ENCODE results near the gene ESPN. TPM values are rescaled to one million over a fixed set of nuclear protein-coding genes. Genes with fewer than 3 reads are reported as not detected.

ESPN gene
- total RNA-seq, 1 experiment from 2014 or later: 8.5 TPM

GRCh38 chr1:6489383-6489765 is 64.8 kb downstream of the ESPN start:
- Histone ChIP-seq H3K4me1 (ENCODE audit: control insufficient read depth, insufficient read depth, low read length) (peaks cover 27% of the 10 kb centered on the region), H3K4me3 (ENCODE audit: low read depth in 2 of 2, low read length in 2 of 2) (peak overlapping the region; percentile 85 to 98; a peak in 3 of 4 replicates), H3K36me3 (ENCODE audit: control insufficient read depth, insufficient read depth, low read length) (no peaks in the 10 kb centered on the region; the same call in 1 of the 2 replicates), H3K27ac (ENCODE audit: low read length) (no peak overlapping the region), H3K27me3 (ENCODE audit: control insufficient read depth, insufficient read depth, low read length) (no peaks in the 10 kb centered on the region), H3K9me3 (ENCODE audit: control insufficient read depth, insufficient read depth, low read depth, low read length) (no peaks in the 10 kb centered on the region)
- CTCF ChIA-PET: interaction anchor here (0.5 to 1.8 kb wide), 3 partner anchors 8 to 11 kb away, joined by 3 to 8 read pairs (median 5); no protein-coding TSS in a partner anchor
- ATAC-seq (no peak), DNase-seq (ENCODE audit: low read depth, low spot score) (no peak)
- TF ChIP-seq SIN3A (IDR thresholded peaks at IDR 0.05; ENCODE audit: borderline replicate concordance, insufficient read depth, low read depth, low read length) (no peak), CTCF (IDR thresholded peaks at IDR 0.05) (no peak), POLR2AphosphoS5 (IDR thresholded peaks at IDR 0.05; ENCODE audit: low read depth, low read length) (no peak), TCF7L2 (IDR thresholded peaks at IDR 0.05; ENCODE audit: low read depth, low read length) (no peak), REST (IDR thresholded peaks at IDR 0.05; ENCODE audit: insufficient read depth in 1 of 2, low read depth in 2 of 2, low read length in 1 of 2) (no peak)
- BruUV-seq (replicated peaks): no TSS peak
- POLR2A ChIA-PET: no interaction called here
- in situ Hi-C loops (cut with HindIII; ENCODE audit: low pct_unique_long_range_greater_than_20kb, low sequenced_read_pairs): no loop called here
- intact Hi-C loops (cut with micrococcal nuclease; ENCODE audit: unreplicated experiment): no loop called here

DNA sequence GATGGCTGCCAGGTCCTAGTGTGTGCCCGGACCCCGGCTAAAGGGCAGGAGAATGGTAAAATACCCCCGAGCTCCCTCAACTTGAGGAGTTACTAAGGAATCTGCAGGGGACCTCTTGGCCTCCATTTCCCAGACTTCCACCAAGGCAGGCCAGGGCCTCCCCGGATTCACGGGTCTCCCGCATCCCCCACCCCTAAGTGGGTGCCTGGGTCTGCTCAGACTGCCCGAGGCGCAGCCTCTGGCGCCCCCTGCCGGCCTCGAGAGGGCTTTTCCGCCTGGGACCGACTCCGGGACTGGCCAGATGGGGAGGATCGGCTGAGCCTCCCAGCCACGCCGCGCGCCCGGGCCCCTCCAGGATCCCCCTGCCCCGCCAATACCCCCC is 65.2 kb downstream of the ESPN start:
- H3K4me1 ChIP-seq (ENCODE audit: control insufficient read depth, insufficient read depth, low read length): peaks cover 27% of the 10 kb centered on the region

More for the DNA sequence above, 65.2 kb downstream of the ESPN start:
- intact Hi-C loops (cut with micrococcal nuclease; ENCODE audit: unreplicated experiment) (no loop called here), in situ Hi-C loops (cut with HindIII; ENCODE audit: low pct_unique_long_range_greater_than_20kb, low sequenced_read_pairs) (no loop called here)
- ChIA-PET POLR2A (no interaction called here), CTCF (interaction anchor here (0.5 to 1.8 kb wide), 3 partner anchors 8 to 11 kb away, joined by 3 to 8 read pairs (median 5); no protein-coding TSS in a partner anchor)
- Histone ChIP-seq H3K9me3 (ENCODE audit: control insufficient read depth, insufficient read depth, low read depth, low read length) (no peaks in the 10 kb centered on the region), H3K27ac (ENCODE audit: low read length) (peak overlapping the region; percentile 78), H3K27me3 (ENCODE audit: control insufficient read depth, insufficient read depth, low read length) (no peaks in the 10 kb centered on the region), H3K36me3 (ENCODE audit: control insufficient read depth, insufficient read depth, low read length) (no peaks in the 10 kb centered on the region; the same call in 1 of the 2 replicates), H3K4me3 (ENCODE audit: low read depth in 2 of 2, low read length in 2 of 2) (peak overlapping the region; percentile 85 to 98)
- no peak for DNase-seq (ENCODE audit: low read depth, low spot score)
- peak; percentile 81 for ATAC-seq
- no peak for TF ChIP-seq POLR2AphosphoS5 (IDR thresholded peaks at IDR 0.05; ENCODE audit: low read depth, low read length)
- TF ChIP-seq CTCF (IDR thresholded peaks at IDR 0.05): peak; percentile 99
- no peak for TF ChIP-seq SIN3A (IDR thresholded peaks at IDR 0.05; ENCODE audit: borderline replicate concordance, insufficient read depth, low read depth, low read length)
- TF ChIP-seq REST (IDR thresholded peaks at IDR 0.05; ENCODE audit: insufficient read depth in 1 of 2, low read depth in 2 of 2, low read length in 1 of 2): no peak
- TF ChIP-seq TCF7L2 (IDR thresholded peaks at IDR 0.05; ENCODE audit: low read depth, low read length): no peak
- BruUV-seq (replicated peaks): no TSS peak

Data from Panc1 (cell line).